H1 (cell line): ENCODE data around the gene LMNTD2. TPM values are rescaled to one million over a fixed set of nuclear protein-coding genes. Genes with fewer than 3 reads are reported as not detected.

ENCODE experiments used
- CTCF ChIA-PET: fragments of 300-600 bp; sonication (Branson Sonifier 250); formaldehyde crosslinking; loops from one replicate; lab custom pipeline; 2021; ENCODE audit not compliant: partially characterized antibody; lab: Charles Lee
- POLR2A ChIA-PET: fragments of 300-600 bp; sonication (Branson Sonifier 250); formaldehyde crosslinking; loops from one replicate; lab custom pipeline; 2021; ENCODE audit warnings: inconsistent platforms; ENCODE audit not compliant: partially characterized antibody; lab: Charles Lee
- DNase-seq, 2 experiments: peaks; one replicate each; pipeline versions ENCODE4 v3.0.0 to v3.0.0-alpha.2; 2010 to 2022; ENCODE audit warnings: low spot score in 2 of 2, low read depth in 1 of 2, mixed read lengths in 1 of 2
- FAIRE-seq: peaks from 2 replicates; lab custom pipeline; 2011; peaks lifted over from hg19 to GRCh38; lab: Jason Lieb, UNC
- H2AFZ ChIP-seq: 2 replicates; pipeline ENCODE4 v1.8.1; 2012; ENCODE audit warnings: low read length, inconsistent platforms
- H2AK5ac ChIP-seq: 2 replicates; pipeline ENCODE4 v1.6.1; 2013; ENCODE audit warnings: low read depth, low read length
- H2BK120ac ChIP-seq: replicated peaks from 2 replicates; pipeline ENCODE3; 2013; ENCODE audit warnings: low read depth, low read length, inconsistent platforms
- H2BK12ac ChIP-seq: 2 replicates; pipeline ENCODE4 v1.6.1; 2013; ENCODE audit warnings: low read depth, low read length
- H2BK15ac ChIP-seq: 2 replicates; pipeline ENCODE4 v1.6.1; 2013; ENCODE audit warnings: low read length
- H2BK20ac ChIP-seq: 2 replicates; pipeline ENCODE4 v1.6.1; 2013; ENCODE audit warnings: low read length
- H2BK5ac ChIP-seq: 2 replicates; pipeline ENCODE4 v1.6.1; 2013; ENCODE audit warnings: low read depth, low read length
- H3K14ac ChIP-seq: 2 replicates; pipeline ENCODE4 v1.6.1; 2013; ENCODE audit warnings: inconsistent platforms; ENCODE audit not compliant: insufficient read length
- H3K18ac ChIP-seq: 2 replicates; pipeline ENCODE4 v1.6.1; 2013; ENCODE audit warnings: low read length; ENCODE audit errors: extremely low read depth
- H3K23ac ChIP-seq: 2 replicates; pipeline ENCODE4 v1.6.1; 2013; ENCODE audit warnings: inconsistent platforms; ENCODE audit not compliant: insufficient read length
- H3K23me2 ChIP-seq: 2 replicates; pipeline ENCODE4 v1.6.1; 2013; ENCODE audit warnings: low read depth, low read length
- H3K27ac ChIP-seq: 2 replicates; pipeline ENCODE4 v1.6.1; 2011; ENCODE audit warnings: low read depth, low read length, inconsistent platforms
- H3K27me3 ChIP-seq, 4 experiments: replicated peaks in 1 of 4; 1 replicate in 1 of 4; 2 replicates in 3 of 4; pipeline versions ENCODE4 v1.6.1 to v1.8.1; 2011 to 2013; ENCODE audit warnings: low read length in 3 of 4, mild to moderate bottlenecking in 3 of 4, inconsistent platforms in 2 of 4, mixed read lengths in 2 of 4, moderate library complexity in 1 of 4; ENCODE audit not compliant: control insufficient read depth in 3 of 4, insufficient read depth in 3 of 4; ENCODE audit errors: extremely low read depth in 1 of 4
- H3K36me3 ChIP-seq, 4 experiments: 2 replicates each; pipeline versions ENCODE4 v1.6.1 to v1.8.1; 2011 to 2013; ENCODE audit warnings: mild to moderate bottlenecking in 4 of 4, low read length in 3 of 4, moderate library complexity in 2 of 4, control low read depth in 1 of 4, inconsistent platforms in 1 of 4; ENCODE audit not compliant: insufficient read depth in 4 of 4, control insufficient read depth in 2 of 4
- H3K4ac ChIP-seq: replicated peaks from 2 replicates; pipeline ENCODE3; 2013; ENCODE audit warnings: low read length, low read depth, mixed read lengths, inconsistent platforms; ENCODE audit not compliant: insufficient read length
- H3K4me1 ChIP-seq, 4 experiments: replicated peaks in 1 of 4; 1 replicate in 1 of 4; 2 replicates in 3 of 4; pipeline versions ENCODE4 v1.6.1 to v1.8.1; 2011 to 2013; ENCODE audit warnings: low read length in 3 of 4, inconsistent platforms in 2 of 4, mixed read lengths in 1 of 4; ENCODE audit not compliant: insufficient read depth in 4 of 4, control insufficient read depth in 3 of 4
- H3K4me2 ChIP-seq, 2 experiments: 2 replicates each; pipeline versions ENCODE4 v1.6.1 to v1.8.1; 2011 to 2013; ENCODE audit warnings: low read depth in 2 of 2, low read length in 2 of 2, control low read depth in 1 of 2, inconsistent platforms in 1 of 2, mild to moderate bottlenecking in 1 of 2; ENCODE audit not compliant: insufficient read depth in 1 of 2
- H3K4me3 ChIP-seq, 4 experiments: fragments of 200-600, 300-600 bp in 1 of 4; sonication (generic), shearing (Covaris generic), sonication (Bioruptor Twin) in 1 of 4; 2 replicates each; pipeline versions ENCODE4 v1.5.1 to v1.8.1; 2011 to 2016; ENCODE audit warnings: low read length in 4 of 4, low read depth in 3 of 4, control low read depth in 2 of 4, inconsistent platforms in 2 of 4, mild to moderate bottlenecking in 2 of 4, mixed read lengths in 1 of 4, moderate library complexity in 1 of 4; ENCODE audit not compliant: insufficient read depth in 2 of 4; ENCODE audit errors: extremely low read depth in 1 of 4
- H3K56ac ChIP-seq: replicated peaks from 2 replicates; pipeline ENCODE3; 2013; ENCODE audit warnings: low read depth, mild to moderate bottlenecking, mixed read lengths, low read length, inconsistent platforms; ENCODE audit not compliant: insufficient read length
- H3K79me1 ChIP-seq: 2 replicates; pipeline ENCODE4 v1.6.1; 2013; ENCODE audit warnings: low read depth, low read length, control low read depth
- H3K79me2 ChIP-seq, 2 experiments: 2 replicates each; pipeline versions ENCODE4 v1.6.1 to v1.8.1; 2012 to 2013; ENCODE audit warnings: low read length in 2 of 2, mild to moderate bottlenecking in 2 of 2, inconsistent platforms in 1 of 2; ENCODE audit not compliant: insufficient read depth in 2 of 2, control insufficient read depth in 1 of 2
- H3K9ac ChIP-seq, 4 experiments: replicated peaks in 1 of 4; 1 replicate in 1 of 4; 2 replicates in 3 of 4; pipeline versions ENCODE4 v1.6.1 to v1.8.1; 2011 to 2013; ENCODE audit warnings: low read depth in 3 of 4, low read length in 3 of 4, control low read depth in 2 of 4, mild to moderate bottlenecking in 2 of 4, moderate library complexity in 2 of 4, inconsistent platforms in 1 of 4; ENCODE audit errors: extremely low read depth in 1 of 4
- H3K9me3 ChIP-seq, 2 experiments: 2 replicates each; pipeline versions ENCODE4 v1.6.1 to v1.8.1; 2012 to 2013; ENCODE audit warnings: mild to moderate bottlenecking in 2 of 2, moderate library complexity in 2 of 2, control low read depth in 1 of 2, inconsistent platforms in 1 of 2, low read depth in 1 of 2, low read length in 1 of 2, mixed read lengths in 1 of 2; ENCODE audit not compliant: insufficient read depth in 2 of 2
- H4K20me1 ChIP-seq, 2 experiments: replicated peaks in 1 of 2; 2 replicates each; pipeline versions ENCODE3 to v1.8.1; 2011 to 2013; ENCODE audit warnings: inconsistent platforms in 2 of 2, low read length in 2 of 2, mild to moderate bottlenecking in 1 of 2; ENCODE audit not compliant: insufficient read depth in 2 of 2, control insufficient read depth in 1 of 2
- H4K5ac ChIP-seq: 2 replicates; pipeline ENCODE4 v1.6.1; 2013; ENCODE audit warnings: low read length, low read depth, mixed read lengths, inconsistent platforms; ENCODE audit not compliant: insufficient read length
- H4K8ac ChIP-seq: 2 replicates; pipeline ENCODE4 v1.8.0; 2013; ENCODE audit warnings: mild to moderate bottlenecking, moderate library complexity, low read length, inconsistent platforms; ENCODE audit not compliant: insufficient read depth; ENCODE audit errors: extremely low read depth
- H4K91ac ChIP-seq: replicated peaks from 2 replicates; pipeline ENCODE3; 2013; ENCODE audit warnings: low read length, mixed read lengths, inconsistent platforms; ENCODE audit not compliant: insufficient read length
- GABPA ChIP-seq: IDR thresholded peaks from 2 replicates; pipeline ENCODE4 v1.6.1; 2011; ENCODE audit warnings: mild to moderate bottlenecking, low read length, moderate library complexity, borderline replicate concordance; ENCODE audit not compliant: insufficient read depth
- GTF2F1 ChIP-seq: IDR thresholded peaks from 2 replicates; pipeline ENCODE4 v1.6.1; 2012; ENCODE audit warnings: low read depth, low read length, improper control_type of control experiment, borderline replicate concordance
- HDAC6 ChIP-seq: IDR thresholded peaks from one replicate; pipeline ENCODE4 v1.7.1; 2012; ENCODE audit warnings: low read depth, mild to moderate bottlenecking, inconsistent platforms, low read length, moderate library complexity
- PHF8 ChIP-seq: fragments of 200-600 bp; sonication (generic); conservative IDR thresholded peaks from 2 replicates; pipeline ENCODE4 v1.7.1; 2012; ENCODE audit warnings: low read depth, mild to moderate bottlenecking, inconsistent platforms, low read length, moderate library complexity
- RAD21 ChIP-seq, 2 experiments: IDR thresholded peaks in 1 of 2; conservative IDR thresholded peaks in 1 of 2; 2 replicates each; pipeline ENCODE4 v1.6.1; 2011; ENCODE audit warnings: low read depth in 2 of 2, low read length in 2 of 2, improper control_type of control experiment in 1 of 2, inconsistent platforms in 1 of 2, mild to moderate bottlenecking in 1 of 2, moderate library complexity in 1 of 2
- RFX5 ChIP-seq: IDR thresholded peaks from 2 replicates; pipeline ENCODE4 v1.6.1; 2011; ENCODE audit warnings: low read depth, low read length, improper control_type of control experiment, borderline replicate concordance
- RXRA ChIP-seq: IDR thresholded peaks from 2 replicates; pipeline ENCODE4 v1.6.1; 2011; ENCODE audit warnings: low read depth, mild to moderate bottlenecking, low read length, moderate library complexity; ENCODE audit not compliant: insufficient read depth
- SAP30 ChIP-seq: fragments of 300-600 bp; sonication (generic); IDR thresholded peaks from 2 replicates; pipeline ENCODE4 v1.7.1; 2012; ENCODE audit warnings: low read length, moderate library complexity, mild to moderate bottlenecking, inconsistent platforms; ENCODE audit not compliant: insufficient read depth, insufficient replicate concordance
- SIN3A ChIP-seq, 2 experiments: IDR thresholded peaks in 1 of 2; conservative IDR thresholded peaks in 1 of 2; 2 replicates each; pipeline ENCODE4 v1.6.1; 2011 to 2012; ENCODE audit warnings: low read length in 2 of 2, improper control_type of control experiment in 1 of 2, low read depth in 1 of 2, mild to moderate bottlenecking in 1 of 2
- SIRT6 ChIP-seq: IDR thresholded peaks from one replicate; pipeline ENCODE4 v1.7.1; 2012; ENCODE audit warnings: low read length, inconsistent platforms
- YY1 ChIP-seq: IDR thresholded peaks from 2 replicates; pipeline ENCODE4 v1.6.1; 2011; ENCODE audit warnings: low read depth, mild to moderate bottlenecking, low read length
- WGBS, 2 experiments: shearing (Covaris generic) in 1 of 2; methylation state at CpG; one replicate each; pipeline versions ENCODE4 v1.1.6 to v1.1.7; 2013 to 2015; ENCODE audit warnings: low lambda C conversion rate in 2 of 2, mixed read lengths in 2 of 2, inconsistent platforms in 1 of 2, low coverage in 1 of 2, missing lambda C conversion rate in 1 of 2; ENCODE audit not compliant: insufficient replicate concordance in 2 of 2, insufficient coverage in 1 of 2, insufficient read length in 1 of 2; ENCODE audit errors: extremely low coverage in 1 of 2, missing lambda C conversion rate in 1 of 2; 5-methylcytosine and 5-hydroxymethylcytosine counted together
- polyA plus RNA-seq, 7 experiments: library from polyadenylated mRNA; depleted of rRNA in 3 of 7; stranded (reverse) in 5 of 7; unstranded in 2 of 7; fragments of >200 nt in 5 of 7; fragments of 200-250 nt in 2 of 7; gene quantifications; 1 replicate in 5 of 7; 2 replicates in 1 of 7; 4 replicates in 1 of 7; pipeline versions ENCODE4 v1.2.1 to v1.2.3, GENCODE V29; 2011 to 2013; ENCODE audit warnings: missing spikeins in 2 of 7, mixed read lengths in 2 of 7
- total RNA-seq: library from RNA; stranded (reverse); fragmentation: NEBNext Ultra II Directional; extraction: Animal tissue kit (Norgen Biotek cat#: 25700); gene quantifications from 2 replicates; pipeline ENCODE4 v1.2.1, GENCODE V29; 2021
- TF ChIP-seq, protein P1 (sequence below): IDR thresholded peaks from 2 replicates; pipeline ENCODE4 v1.6.1; 2011; ENCODE audit warnings: low read depth, mild to moderate bottlenecking, low read length; ENCODE audit not compliant: insufficient read depth

Gene LMNTD2
- total and polyA plus RNA-seq, 2 of the 8 experiments (the other 6 are each of a cell fraction or from before 2014, with no cell fraction given) = 1.6 to 3.1 TPM

DNA sequence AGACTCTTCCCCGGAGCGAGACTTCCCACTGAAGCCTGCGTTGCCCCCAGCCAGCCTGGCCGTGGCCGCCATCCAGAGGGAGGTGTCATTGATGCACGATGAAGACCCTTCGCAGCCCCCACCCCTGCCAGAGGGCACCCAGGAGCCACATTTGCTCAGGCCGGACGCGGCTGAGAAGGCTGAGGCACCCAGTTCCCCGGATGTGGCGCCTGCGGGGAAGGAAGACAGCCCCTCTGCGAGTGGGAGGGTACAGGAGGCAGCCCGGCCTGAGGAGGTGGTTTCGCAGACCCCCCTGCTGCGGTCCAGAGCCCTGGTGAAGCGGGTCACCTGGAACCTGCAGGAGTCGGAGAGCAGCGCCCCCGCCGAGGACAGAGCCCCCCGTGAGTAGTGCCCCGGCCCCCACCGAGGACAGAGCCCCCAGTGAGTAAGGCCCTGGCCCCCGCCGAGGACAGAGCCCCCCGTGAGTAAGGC, 48.8 kb upstream of the LMNTD2 start:
- no peak overlapping the region for H3K18ac ChIP-seq
- no peaks in the 10 kb centered on the region for H3K79me2 ChIP-seq
- H4K91ac ChIP-seq = no peak overlapping the region
- no peak overlapping the region for H2BK15ac ChIP-seq
- H2BK20ac ChIP-seq = no peak overlapping the region
- H4K5ac ChIP-seq = no peak overlapping the region
- no peak overlapping the region for H2BK120ac ChIP-seq
- CTCF ChIA-PET = interaction anchor here (0.8 to 1.7 kb wide), 5 partner anchors 15 to 235 kb away, joined by 3 to 5 read pairs (median 4); no protein-coding TSS in a partner anchor
- no peak overlapping the region for H4K8ac ChIP-seq
- no peak overlapping the region for H3K4me2 ChIP-seq
- H3K4ac ChIP-seq = no peak overlapping the region
- DNase-seq (no peak), FAIRE-seq (no peak)
- no peak overlapping the region for H3K56ac ChIP-seq
- peaks cover 20 to 29% of the 10 kb centered on the region in 2 experiments for H4K20me1 ChIP-seq
- H2BK12ac ChIP-seq = no peak overlapping the region
- H2BK5ac ChIP-seq = no peak overlapping the region
- WGBS, 2 experiments = 96% methylated on average over 25 of the region's 28 CpGs; no CpG with 5 or more reads in 1 of the 2 experiments
- POLR2A ChIA-PET = interaction anchor here (1.0 to 1.7 kb wide), 2 partner anchors 31 to 34 kb away, joined by 4 read pairs; no protein-coding TSS in a partner anchor
- H3K4me1 ChIP-seq = peaks cover 0 to 7% (median 2%) of the 10 kb centered on the region in 4 experiments; a peak in 5 of 7 replicates
- H3K79me1 ChIP-seq = peaks cover 10% of the 10 kb centered on the region
- no peak overlapping the region for H3K4me3 ChIP-seq
- no peaks in the 10 kb centered on the region for H3K27me3 ChIP-seq
- no peaks in the 10 kb centered on the region for H3K23me2 ChIP-seq
- H3K23ac ChIP-seq = no peak overlapping the region
- no peak overlapping the region for H3K9ac ChIP-seq
- H2AK5ac ChIP-seq = no peak overlapping the region
- H3K36me3 ChIP-seq = peaks cover 33 to 80% (median 67%) of the 10 kb centered on the region in 4 experiments
- no peaks in the 10 kb centered on the region for H3K9me3 ChIP-seq
- no peak overlapping the region for H3K14ac ChIP-seq
- H3K27ac ChIP-seq = no peak overlapping the region
- no peak overlapping the region for H2AFZ ChIP-seq
- TF ChIP-seq SIN3A (conservative IDR thresholded peaks at IDR 0.05 in 1 of 2, IDR thresholded peaks at IDR 0.05 in 1 of 2; ENCODE audit: low read depth in 1 of 2, low read length in 2 of 2) (no peak), RAD21 (IDR thresholded peaks at IDR 0.05 in 1 of 2, conservative IDR thresholded peaks at IDR 0.05 in 1 of 2; ENCODE audit: low read depth in 2 of 2, low read length in 2 of 2) (no peak), RFX5 (no peak), PHF8 (no peak), YY1 (no peak), SIRT6 (no peak), HDAC6 (no peak), SAP30 (no peak), GTF2F1 (no peak), RXRA (no peak), GABPA (no peak)
- TF ChIP-seq, protein P1, sequence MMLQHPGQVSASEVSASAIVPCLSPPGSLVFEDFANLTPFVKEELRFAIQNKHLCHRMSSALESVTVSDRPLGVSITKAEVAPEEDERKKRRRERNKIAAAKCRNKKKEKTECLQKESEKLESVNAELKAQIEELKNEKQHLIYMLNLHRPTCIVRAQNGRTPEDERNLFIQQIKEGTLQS = no peak
